Measurements from ENCODE around the gene BRSK2.

BRSK2 gene

GRCh38 chr11:1453611-1454034 lies 63.9 kb downstream of the BRSK2 start:
- DNase-seq (ENCODE audit: low read depth), result no peak

DNA sequence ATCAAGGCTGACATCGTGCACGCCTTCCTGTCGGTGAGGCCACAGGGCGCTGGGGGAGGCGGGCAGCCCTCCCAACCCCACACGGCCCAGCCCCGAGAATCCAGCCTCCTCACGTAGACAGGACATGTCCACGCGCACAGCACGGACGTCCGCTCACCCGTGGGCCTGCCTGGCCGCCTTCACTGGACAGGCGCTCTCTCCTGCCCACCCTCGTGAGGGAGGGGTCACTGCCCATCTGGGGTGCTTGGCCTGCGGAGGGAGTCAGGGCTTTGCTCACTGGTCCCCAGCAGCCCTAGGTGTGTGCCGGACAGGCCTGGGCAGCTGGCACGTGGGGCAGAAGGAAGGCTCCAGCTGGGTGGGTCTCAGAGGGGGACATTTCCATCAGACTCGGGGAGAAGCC lies 64.8 kb downstream of the BRSK2 start:
- DNase-seq (ENCODE audit: low read depth), result no peak

- DNase-seq (ENCODE audit: low read depth), result no peak
These were observed 65.5 kb downstream of the BRSK2 start for GRCh38 chr11:1455032-1455762.

DNA sequence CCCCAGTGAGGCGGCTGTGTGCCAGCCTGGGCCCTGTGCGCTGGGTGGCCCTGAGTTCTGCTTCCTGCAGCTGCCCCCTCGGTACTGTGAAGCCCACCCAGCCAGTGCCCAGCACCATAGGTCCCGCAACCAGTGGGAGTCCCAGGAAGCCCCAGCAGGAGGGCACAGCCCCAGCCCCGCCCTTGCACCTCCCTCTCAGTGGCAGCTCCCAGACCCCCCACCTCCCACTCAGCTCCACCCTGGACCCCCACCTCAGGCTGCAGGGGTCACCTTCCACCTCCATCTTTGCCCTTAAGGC lies 66.0 kb downstream of the BRSK2 start:
- DNase-seq (ENCODE audit: low read depth), result no peak

DNA sequence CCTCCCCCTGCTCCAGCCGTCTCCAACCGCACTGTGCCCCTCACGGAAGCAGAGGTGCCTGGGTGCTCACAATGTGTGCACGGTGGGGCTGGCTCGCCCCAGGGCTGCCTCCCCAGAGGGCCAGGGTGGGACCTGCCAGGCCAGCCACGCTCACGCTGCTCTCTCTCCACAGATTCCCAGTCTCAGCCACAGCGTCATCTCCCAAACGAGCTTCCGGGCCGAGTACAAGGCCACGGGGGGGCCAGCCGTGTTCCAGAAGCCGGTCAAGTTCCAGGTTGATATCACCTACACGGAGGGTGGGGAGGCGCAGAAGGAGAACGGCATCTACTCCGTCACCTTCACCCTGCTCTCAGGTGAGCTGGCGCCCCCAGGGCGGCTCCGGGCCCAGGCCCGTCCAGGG lies 66.4 kb downstream of the BRSK2 start:
- no peak for DNase-seq (ENCODE audit: low read depth)

- no peak for DNase-seq (ENCODE audit: low read depth)
These were observed 67.0 kb downstream of the BRSK2 start for GRCh38 chr11:1456596-1457325.

GRCh38 chr11:1457326-1457680 lies 67.6 kb downstream of the BRSK2 start:
- no peak for DNase-seq (ENCODE audit: low read depth)

GRCh38 chr11:1457856-1458255 lies 68.1 kb downstream of the BRSK2 start:
- no peak for DNase-seq (ENCODE audit: low read depth)

DNA sequence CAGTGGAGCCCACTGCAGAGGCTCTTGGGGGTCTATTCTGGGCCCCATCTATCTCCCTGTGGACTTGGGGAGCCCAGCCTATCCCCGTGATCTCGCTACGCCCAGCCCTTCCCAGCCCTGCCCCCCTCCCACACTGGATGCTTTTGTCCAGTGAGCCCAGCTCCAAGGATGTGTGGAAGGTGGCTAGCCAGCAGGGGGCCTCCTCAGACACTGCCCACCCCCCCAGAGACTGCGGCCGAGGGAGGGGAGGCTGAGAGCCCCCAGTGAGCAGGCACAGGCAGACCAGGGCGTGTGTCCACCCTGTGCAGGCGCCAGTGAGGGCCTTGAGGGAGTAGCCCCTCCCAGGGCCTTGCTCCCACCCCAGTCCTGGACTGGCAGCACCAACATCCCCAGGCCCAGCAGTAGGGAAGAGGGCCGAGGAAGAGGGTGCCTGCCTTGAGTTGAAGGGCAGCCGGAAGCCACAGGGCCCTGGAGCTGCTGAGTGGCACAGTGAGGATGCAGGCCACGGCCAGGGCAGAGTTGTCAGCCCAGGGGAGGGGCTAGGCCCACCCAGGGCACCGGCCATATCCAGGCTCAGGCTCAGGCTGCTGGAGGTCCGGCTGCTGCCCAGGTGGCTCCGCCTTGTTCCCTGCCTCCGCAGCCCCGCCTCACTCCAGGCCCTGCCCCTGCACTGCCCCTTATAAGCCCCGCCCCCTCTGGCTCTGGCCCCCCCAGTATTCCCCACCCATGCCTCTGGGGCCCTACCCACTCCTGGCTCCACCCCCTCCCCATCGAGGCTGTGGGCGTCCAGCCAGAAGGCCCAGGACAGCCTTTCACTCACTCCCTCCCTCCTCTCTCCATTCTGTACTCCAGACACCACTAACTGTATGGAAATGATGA lies 68.8 kb downstream of the BRSK2 start:
- no peak for DNase-seq (ENCODE audit: low read depth)

DNA sequence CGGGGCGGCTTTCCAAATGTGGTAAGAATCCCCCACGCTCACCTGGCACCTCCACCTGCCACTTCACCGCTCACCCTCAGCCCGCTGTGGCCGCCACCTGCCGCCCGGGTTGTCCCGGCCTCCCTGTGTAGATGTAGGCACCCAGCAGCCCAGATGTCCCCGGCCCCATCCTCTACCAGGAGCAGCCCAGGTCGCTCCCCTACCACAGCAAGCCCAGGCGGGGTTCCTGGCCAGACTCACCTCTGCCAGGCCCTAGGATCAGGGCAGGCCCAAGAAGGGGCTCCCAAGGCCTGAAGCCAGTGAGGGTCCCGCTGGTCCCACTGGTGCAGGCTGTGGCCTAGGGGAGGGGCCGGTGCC lies 69.5 kb downstream of the BRSK2 start:
- no peak for DNase-seq (ENCODE audit: low read depth)

GRCh38 chr11:1459764-1460395 lies 70.1 kb downstream of the BRSK2 start:
- no peak for DNase-seq (ENCODE audit: low read depth)

DNA sequence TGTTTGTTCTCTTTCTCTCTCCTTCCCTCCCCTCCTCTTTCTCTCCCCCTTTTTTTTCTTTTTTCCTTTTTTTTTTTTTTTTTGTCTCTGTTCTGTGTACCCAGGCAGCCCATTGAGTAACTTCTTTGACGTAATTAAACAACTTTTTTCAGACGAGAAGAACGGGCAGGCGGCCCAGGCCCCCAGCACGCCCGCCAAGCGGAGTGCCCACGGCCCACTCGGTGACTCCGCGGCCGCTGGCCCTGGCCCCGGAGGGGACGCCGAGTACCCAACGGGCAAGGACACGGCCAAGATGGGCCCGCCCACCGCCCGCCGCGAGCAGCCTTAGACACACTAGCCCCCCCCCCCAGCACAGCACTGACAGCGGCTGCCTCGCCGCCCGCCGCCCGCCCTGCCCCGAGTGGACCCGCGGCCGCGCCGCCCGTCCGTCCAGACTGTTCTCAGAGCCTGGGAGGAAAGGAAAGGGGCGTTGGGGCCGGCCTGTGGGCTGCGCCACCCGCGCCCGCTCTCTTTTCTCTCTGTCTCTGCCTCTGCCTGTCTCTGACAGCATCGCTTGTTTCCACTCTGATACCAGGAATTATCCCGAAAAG lies 70.8 kb downstream of the BRSK2 start:
- DNase-seq (ENCODE audit: low read depth), result no peak

GRCh38 chr11:1460986-1461825 lies 71.5 kb downstream of the BRSK2 start:
- DNase-seq (ENCODE audit: low read depth), result no peak

DNA sequence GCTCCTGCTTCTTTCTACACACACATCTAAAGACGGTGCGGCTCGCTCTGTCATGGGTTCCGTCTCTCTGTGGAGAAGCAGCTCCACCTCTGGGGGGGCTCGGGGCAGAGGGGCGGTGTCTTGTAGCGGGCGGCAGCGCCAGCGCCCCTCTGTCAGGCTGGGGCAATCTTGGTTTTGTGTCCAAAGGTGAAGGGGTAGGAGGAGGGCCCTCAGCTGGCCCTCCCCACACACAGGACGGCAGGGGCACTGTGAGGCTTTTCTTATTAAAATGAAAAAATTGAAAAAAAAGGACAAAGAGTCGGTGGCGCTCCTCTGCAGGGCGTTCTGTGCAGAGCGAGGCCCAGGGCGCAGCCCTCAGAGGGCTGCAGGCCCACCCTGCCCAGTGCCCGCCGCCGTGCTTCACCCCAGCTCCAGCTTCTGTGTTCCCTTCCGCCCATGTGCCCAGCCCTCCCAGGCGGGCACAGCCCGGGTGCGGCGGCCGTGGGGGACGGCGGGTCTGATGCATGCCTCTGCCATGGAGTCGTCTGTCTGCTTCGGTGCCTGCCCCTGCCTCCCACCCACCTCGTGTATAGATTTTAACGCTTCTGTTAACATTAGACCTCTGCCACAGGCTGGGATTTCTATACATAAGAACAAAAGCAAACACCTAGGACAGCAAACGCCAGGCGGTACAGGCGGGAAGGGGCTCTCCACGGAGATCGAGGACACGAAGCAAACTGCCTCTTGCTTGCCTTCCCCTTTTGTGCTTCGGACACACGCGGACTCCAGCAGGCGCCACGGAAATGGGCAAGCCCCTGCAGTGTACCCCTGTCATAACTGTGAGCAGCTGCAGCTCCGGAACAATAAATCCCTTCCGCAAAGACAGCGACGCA lies 72.3 kb downstream of the BRSK2 start:
- no peak for DNase-seq (ENCODE audit: low read depth)

DNA sequence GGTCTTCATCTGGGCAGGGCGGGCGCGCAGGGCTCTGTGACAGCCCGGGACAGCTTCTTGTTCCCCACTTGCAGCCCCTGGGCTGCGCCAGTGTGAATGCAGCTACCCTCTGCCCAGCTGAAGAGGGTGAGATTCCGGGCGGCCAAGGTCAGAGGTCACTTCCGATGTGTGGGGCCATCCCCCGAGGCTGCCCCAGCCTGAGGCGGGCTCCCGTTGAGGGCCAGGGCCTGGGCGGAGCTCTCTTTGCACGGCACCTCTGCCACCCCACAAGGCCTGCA lies 72.9 kb downstream of the BRSK2 start:
- DNase-seq (ENCODE audit: low read depth), result no peak

DNA sequence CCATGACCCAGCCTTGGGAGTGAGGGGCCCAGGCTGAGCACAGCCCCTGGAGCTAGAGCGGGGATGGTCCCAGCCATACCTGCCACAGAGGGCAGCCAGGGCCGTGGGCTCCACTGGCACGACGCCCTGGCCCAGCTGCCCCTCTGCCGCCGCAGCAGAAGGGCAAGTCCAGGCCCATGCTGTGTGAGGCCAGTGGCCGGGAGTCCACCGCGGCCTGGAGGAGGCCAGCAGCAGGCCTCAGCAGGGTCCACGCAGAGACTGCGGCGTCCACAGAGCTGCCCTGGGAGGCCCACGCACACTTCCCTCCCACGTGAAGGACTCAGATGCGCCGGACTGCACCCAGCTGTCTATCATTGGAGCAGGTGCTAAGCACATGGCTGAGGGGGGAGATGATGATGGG lies 73.3 kb downstream of the BRSK2 start:
- DNase-seq (ENCODE audit: low read depth), result no peak

DNA sequence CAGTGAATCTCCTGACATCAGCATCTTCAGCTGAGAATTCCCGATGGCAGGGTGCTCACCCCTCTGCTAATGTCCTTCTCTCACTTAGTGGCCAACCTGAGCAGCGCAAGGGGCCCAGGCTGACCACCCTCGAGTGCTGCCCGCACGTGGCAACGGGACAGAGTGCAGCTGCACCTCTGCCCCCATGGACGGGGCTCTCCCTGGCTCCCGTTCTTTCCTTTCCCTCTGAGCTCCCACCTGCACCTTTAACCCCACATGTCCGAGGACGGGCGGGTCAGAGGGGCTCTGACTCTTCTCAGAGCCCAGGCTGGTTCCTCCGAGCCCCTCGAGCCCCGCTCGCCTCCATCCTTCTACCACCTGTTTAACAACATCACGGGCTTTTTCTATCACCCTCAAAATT lies 77.0 kb downstream of the BRSK2 start:
- DNase-seq (ENCODE audit: low read depth), result no peak

DNA sequence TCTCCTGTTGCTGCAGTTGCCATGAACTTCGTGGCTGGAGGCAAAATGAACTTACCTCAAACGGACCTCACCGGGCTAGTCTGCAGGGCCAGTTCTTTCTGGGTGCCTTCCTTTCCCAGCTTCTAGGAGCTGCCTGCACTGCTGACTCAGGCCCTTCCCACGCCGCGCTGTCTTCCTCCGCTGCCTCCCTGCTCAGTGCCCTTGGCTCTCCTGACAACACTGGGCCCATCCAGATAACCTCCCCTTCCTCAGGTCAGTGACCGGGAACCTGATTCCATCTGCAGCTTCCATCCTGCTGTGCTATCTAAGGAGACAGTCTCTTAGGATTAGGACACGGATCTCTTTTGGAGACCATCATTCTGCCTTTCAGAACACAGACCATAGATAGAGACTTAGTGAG lies 77.5 kb downstream of the BRSK2 start:
- DNase-seq (ENCODE audit: low read depth), result no peak

GRCh38 chr11:1468002-1468401 lies 78.3 kb downstream of the BRSK2 start:
- no peak for DNase-seq (ENCODE audit: low read depth)

- DNase-seq (ENCODE audit: low read depth), result no peak
These were observed 78.8 kb downstream of the BRSK2 start for GRCh38 chr11:1468473-1469066.

All from stimulated activated CD8-positive, alpha-beta memory T cell treated with anti-CD3 and anti-CD28 coated beads, Interleukin-15, amount 100 ng/mL, for 1 hour (primary cell).